ENCODE data around the gene ZNF385A.

Gene ZNF385A

GRCh38 chr12:54404061-54405004 lies 19.8 kb upstream of the ZNF385A start:
- H3K27me3 ChIP-seq (ENCODE audit: insufficient read depth, low read length), result no peaks in the 10 kb centered on the region
- no peak overlapping the region for H2AK5ac ChIP-seq (ENCODE audit: low read length)
- peak; percentile 47 to 81 for DNase-seq
- no peaks in the 10 kb centered on the region for H3K79me1 ChIP-seq (ENCODE audit: low read length)
- H4K91ac ChIP-seq (ENCODE audit: low read depth, low read length), result no peak overlapping the region
- peaks cover 75 to 80% of the 10 kb centered on the region in 2 experiments for H3K36me3 ChIP-seq (ENCODE audit: control insufficient read depth in 1 of 2, insufficient read depth in 2 of 2, low read length in 2 of 2)
- H3K4me1 ChIP-seq (ENCODE audit: control insufficient read depth in 1 of 2, insufficient read depth in 2 of 2, low read length in 2 of 2), result no peaks in the 10 kb centered on the region
- peaks cover 2% of the 10 kb centered on the region for H3K9me3 ChIP-seq (ENCODE audit: insufficient read depth, low read depth, low read length)
- H2BK120ac ChIP-seq (ENCODE audit: insufficient read depth, low read length, poor library complexity), result no peak overlapping the region
- no peak overlapping the region for H3K9ac ChIP-seq (ENCODE audit: low read length)
- no peak overlapping the region for H4K12ac ChIP-seq (ENCODE audit: low read depth, low read length)
- no peak overlapping the region for H3K23ac ChIP-seq (ENCODE audit: low read length)
- no peak overlapping the region for H3K4me2 ChIP-seq (ENCODE audit: low read length)
- H2AFZ ChIP-seq (ENCODE audit: insufficient read depth, low read length, poor library complexity), result no peak overlapping the region
- H3K18ac ChIP-seq (ENCODE audit: low read length), result no peak overlapping the region
- H3K4me3 ChIP-seq (ENCODE audit: low read depth, low read length), result no peak overlapping the region
- no CpG with 5 or more reads among the region's 11 CpGs for WGBS (ENCODE audit: extremely low coverage, insufficient coverage, insufficient read length)
- H3K14ac ChIP-seq (ENCODE audit: low read length), result no peak overlapping the region
- no peak overlapping the region for H2BK12ac ChIP-seq (ENCODE audit: low read length)
- no peak overlapping the region for H3K4ac ChIP-seq (ENCODE audit: low read depth, low read length)
- H4K8ac ChIP-seq (ENCODE audit: low read depth, low read length), result no peak overlapping the region
- H2BK5ac ChIP-seq (ENCODE audit: low read depth, low read length, poor library complexity), result no peak overlapping the region
- no peaks in the 10 kb centered on the region for H3K79me2 ChIP-seq (ENCODE audit: control insufficient read depth, insufficient read depth, low read length, poor library complexity)
- no peak overlapping the region for H3K27ac ChIP-seq (ENCODE audit: low read depth, low read length)

GRCh38 chr12:54401119-54401518 lies 16.6 kb upstream of the ZNF385A start:
- no peak overlapping the region for H3K27ac ChIP-seq (ENCODE audit: low read depth, low read length)
- H3K23ac ChIP-seq (ENCODE audit: low read length), result no peak overlapping the region
- no peak overlapping the region for H3K4me3 ChIP-seq (ENCODE audit: low read depth, low read length)
- H2BK120ac ChIP-seq (ENCODE audit: insufficient read depth, low read length, poor library complexity), result no peak overlapping the region
- no CpG with 5 or more reads among the region's 2 CpGs for WGBS (ENCODE audit: extremely low coverage, insufficient coverage, insufficient read length)
- H3K4ac ChIP-seq (ENCODE audit: low read depth, low read length), result no peak overlapping the region
- no peak overlapping the region for H2AK5ac ChIP-seq (ENCODE audit: low read length)
- H3K9me3 ChIP-seq (ENCODE audit: insufficient read depth, low read depth, low read length), result no peaks in the 10 kb centered on the region
- H4K12ac ChIP-seq (ENCODE audit: low read depth, low read length), result no peak overlapping the region
- H3K27me3 ChIP-seq (ENCODE audit: insufficient read depth, low read length), result no peaks in the 10 kb centered on the region
- no peak overlapping the region for H2AFZ ChIP-seq (ENCODE audit: insufficient read depth, low read length, poor library complexity)
- H3K18ac ChIP-seq (ENCODE audit: low read length), result no peak overlapping the region
- no peak overlapping the region for H4K91ac ChIP-seq (ENCODE audit: low read depth, low read length)
- no peaks in the 10 kb centered on the region for H3K79me2 ChIP-seq (ENCODE audit: control insufficient read depth, insufficient read depth, low read length, poor library complexity)
- H3K36me3 ChIP-seq (ENCODE audit: control insufficient read depth in 1 of 2, insufficient read depth in 2 of 2, low read length in 2 of 2), result peaks cover 73 to 77% of the 10 kb centered on the region in 2 experiments
- no peaks in the 10 kb centered on the region for H3K79me1 ChIP-seq (ENCODE audit: low read length)
- no peaks in the 10 kb centered on the region for H3K4me1 ChIP-seq (ENCODE audit: control insufficient read depth in 1 of 2, insufficient read depth in 2 of 2, low read length in 2 of 2)
- H4K8ac ChIP-seq (ENCODE audit: low read depth, low read length), result no peak overlapping the region
- DNase-seq, result no peak
- no peak overlapping the region for H3K4me2 ChIP-seq (ENCODE audit: low read length)
- H2BK12ac ChIP-seq (ENCODE audit: low read length), result no peak overlapping the region
- H2BK5ac ChIP-seq (ENCODE audit: low read depth, low read length, poor library complexity), result no peak overlapping the region
- no peak overlapping the region for H3K9ac ChIP-seq (ENCODE audit: low read length)
- no peak overlapping the region for H3K14ac ChIP-seq (ENCODE audit: low read length)

GRCh38 chr12:54398995-54399793 lies 14.7 kb upstream of the ZNF385A start:
- no peak overlapping the region for H3K18ac ChIP-seq (ENCODE audit: low read length)
- DNase-seq, result peak; percentile 87 to 95
- no peaks in the 10 kb centered on the region for H3K4me1 ChIP-seq (ENCODE audit: control insufficient read depth in 1 of 2, insufficient read depth in 2 of 2, low read length in 2 of 2)
- no peak overlapping the region for H3K9ac ChIP-seq (ENCODE audit: low read length)
- no peak overlapping the region for H3K4ac ChIP-seq (ENCODE audit: low read depth, low read length)
- H3K79me1 ChIP-seq (ENCODE audit: low read length), result no peaks in the 10 kb centered on the region
- WGBS (ENCODE audit: extremely low coverage, insufficient coverage, insufficient read length), result no CpG with 5 or more reads among the region's 8 CpGs
- H2BK5ac ChIP-seq (ENCODE audit: low read depth, low read length, poor library complexity), result no peak overlapping the region
- H2BK120ac ChIP-seq (ENCODE audit: insufficient read depth, low read length, poor library complexity), result no peak overlapping the region
- no peak overlapping the region for H4K12ac ChIP-seq (ENCODE audit: low read depth, low read length)
- H3K79me2 ChIP-seq (ENCODE audit: control insufficient read depth, insufficient read depth, low read length, poor library complexity), result no peaks in the 10 kb centered on the region
- H3K27ac ChIP-seq (ENCODE audit: low read depth, low read length), result no peak overlapping the region
- H3K36me3 ChIP-seq (ENCODE audit: control insufficient read depth in 1 of 2, insufficient read depth in 2 of 2, low read length in 2 of 2), result peaks cover 68 to 77% of the 10 kb centered on the region in 2 experiments
- no peak overlapping the region for H3K4me2 ChIP-seq (ENCODE audit: low read length)
- H2AK5ac ChIP-seq (ENCODE audit: low read length), result no peak overlapping the region
- H2BK12ac ChIP-seq (ENCODE audit: low read length), result no peak overlapping the region
- H3K9me3 ChIP-seq (ENCODE audit: insufficient read depth, low read depth, low read length), result no peaks in the 10 kb centered on the region
- no peaks in the 10 kb centered on the region for H3K27me3 ChIP-seq (ENCODE audit: insufficient read depth, low read length)
- no peak overlapping the region for H3K14ac ChIP-seq (ENCODE audit: low read length)
- H3K23ac ChIP-seq (ENCODE audit: low read length), result no peak overlapping the region
- H3K4me3 ChIP-seq (ENCODE audit: low read depth, low read length), result no peak overlapping the region
- no peak overlapping the region for H4K91ac ChIP-seq (ENCODE audit: low read depth, low read length)
- no peak overlapping the region for H4K8ac ChIP-seq (ENCODE audit: low read depth, low read length)
- H2AFZ ChIP-seq (ENCODE audit: insufficient read depth, low read length, poor library complexity), result no peak overlapping the region

- no peak overlapping the region for H3K4ac ChIP-seq (ENCODE audit: low read depth, low read length)
- no peak overlapping the region for H2AFZ ChIP-seq (ENCODE audit: insufficient read depth, low read length, poor library complexity)
- peaks cover 58 to 67% of the 10 kb centered on the region in 2 experiments for H3K36me3 ChIP-seq (ENCODE audit: control insufficient read depth in 1 of 2, insufficient read depth in 2 of 2, low read length in 2 of 2)
- no peaks in the 10 kb centered on the region for H3K9me3 ChIP-seq (ENCODE audit: insufficient read depth, low read depth, low read length)
- no peak overlapping the region for H4K91ac ChIP-seq (ENCODE audit: low read depth, low read length)
- H3K23ac ChIP-seq (ENCODE audit: low read length), result no peak overlapping the region
- H4K8ac ChIP-seq (ENCODE audit: low read depth, low read length), result no peak overlapping the region
- no peak overlapping the region for H4K12ac ChIP-seq (ENCODE audit: low read depth, low read length)
- no peak overlapping the region for H3K27ac ChIP-seq (ENCODE audit: low read depth, low read length)
- H2BK12ac ChIP-seq (ENCODE audit: low read length), result no peak overlapping the region
- H3K14ac ChIP-seq (ENCODE audit: low read length), result no peak overlapping the region
- no peak overlapping the region for H2BK5ac ChIP-seq (ENCODE audit: low read depth, low read length, poor library complexity)
- H3K79me2 ChIP-seq (ENCODE audit: control insufficient read depth, insufficient read depth, low read length, poor library complexity), result no peaks in the 10 kb centered on the region
- H3K18ac ChIP-seq (ENCODE audit: low read length), result no peak overlapping the region
- H3K4me3 ChIP-seq (ENCODE audit: low read depth, low read length), result no peak overlapping the region
- no CpG with 5 or more reads among the region's 2 CpGs for WGBS (ENCODE audit: extremely low coverage, insufficient coverage, insufficient read length)
- no peak overlapping the region for H3K4me2 ChIP-seq (ENCODE audit: low read length)
- no peaks in the 10 kb centered on the region for H3K79me1 ChIP-seq (ENCODE audit: low read length)
- H2BK120ac ChIP-seq (ENCODE audit: insufficient read depth, low read length, poor library complexity), result no peak overlapping the region
- H3K4me1 ChIP-seq (ENCODE audit: control insufficient read depth in 1 of 2, insufficient read depth in 2 of 2, low read length in 2 of 2), result no peaks in the 10 kb centered on the region
- no peak overlapping the region for H2AK5ac ChIP-seq (ENCODE audit: low read length)
- no peaks in the 10 kb centered on the region for H3K27me3 ChIP-seq (ENCODE audit: insufficient read depth, low read length)
- no peak overlapping the region for H3K9ac ChIP-seq (ENCODE audit: low read length)
- DNase-seq, result no peak
These were observed 13.7 kb upstream of the ZNF385A start for GRCh38 chr12:54398218-54398617.
